Subcutaneous adipose tissue (tissue), 4 donors: ENCODE measurements around the gene OFD1. TPM values are rescaled to one million over a fixed set of nuclear protein-coding genes. Genes with fewer than 3 reads are reported as not detected.

Experiments used
- CTCF ChIP-seq: fragments of 450-650 bp; IDR thresholded peaks from one replicate; pipeline ENCODE4 v1.5.1; 2016; ENCODE audit warnings: low read depth, mild to moderate bottlenecking, control low read depth, antibody characterized with exemption, moderate library complexity
- total RNA-seq, 4 donors: library from RNA; depleted of rRNA; stranded (reverse); fragments of >200 nt; gene quantifications; one replicate each; pipeline ENCODE4 v1.1.0, GENCODE V29; 2016

The OFD1 gene
- total RNA-seq, 4 donors from 2014 or later, result 12.6 to 17.9 (median 14.9) TPM

- no peak for TF ChIP-seq CTCF
Measured at GRCh38 chrX:13697455-13697854, 37.1 kb upstream of the OFD1 start.

GRCh38 chrX:13697976-13698375 lies 36.6 kb upstream of the OFD1 start:
- no peak for TF ChIP-seq CTCF

GRCh38 chrX:13698432-13698831 lies 36.1 kb upstream of the OFD1 start:
- no peak for TF ChIP-seq CTCF

GRCh38 chrX:13699183-13699826 lies 35.2 kb upstream of the OFD1 start:
- TF ChIP-seq CTCF, result no peak

GRCh38 chrX:13700380-13700779 lies 34.2 kb upstream of the OFD1 start:
- no peak for TF ChIP-seq CTCF

GRCh38 chrX:13702111-13702789 lies 32.3 kb upstream of the OFD1 start:
- no peak for TF ChIP-seq CTCF

GRCh38 chrX:13703135-13703534 lies 31.4 kb upstream of the OFD1 start:
- TF ChIP-seq CTCF, result no peak
